Measurements from ENCODE around the gene CAPN13.

CAPN13 gene

GRCh38 chr2:30768036-30768686 lies 39.1 kb downstream of the CAPN13 start:
- TF ChIP-seq, protein P1, sequence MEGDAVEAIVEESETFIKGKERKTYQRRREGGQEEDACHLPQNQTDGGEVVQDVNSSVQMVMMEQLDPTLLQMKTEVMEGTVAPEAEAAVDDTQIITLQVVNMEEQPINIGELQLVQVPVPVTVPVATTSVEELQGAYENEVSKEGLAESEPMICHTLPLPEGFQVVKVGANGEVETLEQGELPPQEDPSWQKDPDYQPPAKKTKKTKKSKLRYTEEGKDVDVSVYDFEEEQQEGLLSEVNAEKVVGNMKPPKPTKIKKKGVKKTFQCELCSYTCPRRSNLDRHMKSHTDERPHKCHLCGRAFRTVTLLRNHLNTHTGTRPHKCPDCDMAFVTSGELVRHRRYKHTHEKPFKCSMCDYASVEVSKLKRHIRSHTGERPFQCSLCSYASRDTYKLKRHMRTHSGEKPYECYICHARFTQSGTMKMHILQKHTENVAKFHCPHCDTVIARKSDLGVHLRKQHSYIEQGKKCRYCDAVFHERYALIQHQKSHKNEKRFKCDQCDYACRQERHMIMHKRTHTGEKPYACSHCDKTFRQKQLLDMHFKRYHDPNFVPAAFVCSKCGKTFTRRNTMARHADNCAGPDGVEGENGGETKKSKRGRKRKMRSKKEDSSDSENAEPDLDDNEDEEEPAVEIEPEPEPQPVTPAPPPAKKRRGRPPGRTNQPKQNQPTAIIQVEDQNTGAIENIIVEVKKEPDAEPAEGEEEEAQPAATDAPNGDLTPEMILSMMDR (IDR thresholded peaks at IDR 0.05), result no peak

GRCh38 chr2:30766666-30767065 lies 40.6 kb downstream of the CAPN13 start:
- TF ChIP-seq, protein P1 (IDR thresholded peaks at IDR 0.05), result no peak

DNA sequence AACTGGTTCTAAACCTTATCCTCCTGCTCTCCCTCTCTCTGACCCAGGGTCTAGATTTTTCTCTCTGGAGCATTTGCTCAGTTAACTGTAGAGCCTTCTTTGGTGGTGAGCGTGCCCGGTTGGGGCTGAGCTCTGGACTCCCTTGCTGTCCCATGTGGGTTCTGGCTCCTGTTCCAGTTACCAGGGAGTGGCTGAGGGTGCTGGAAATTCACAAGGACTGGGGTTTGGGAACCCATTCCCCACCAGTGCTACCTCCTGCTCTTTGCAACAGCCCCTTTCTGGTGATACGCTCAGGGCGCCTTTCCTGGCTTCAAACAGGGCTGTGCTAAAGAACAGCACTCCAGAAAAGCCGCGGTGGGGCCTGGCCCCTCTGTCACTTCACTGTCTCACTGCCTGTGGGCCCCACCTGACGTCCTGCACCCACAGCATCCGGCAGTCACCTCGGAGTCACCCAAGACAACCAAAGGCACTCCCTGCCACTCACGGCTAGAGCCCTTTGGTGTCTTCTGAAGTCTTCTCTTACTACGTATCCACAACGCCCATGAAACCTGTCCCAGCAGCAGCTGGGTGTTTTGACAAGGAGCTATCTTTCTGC lies 41.3 kb downstream of the CAPN13 start:
- TF ChIP-seq, protein P1 (IDR thresholded peaks at IDR 0.05), result no peak

- TF ChIP-seq, protein P1 (IDR thresholded peaks at IDR 0.05), result no peak
These were observed 42.1 kb downstream of the CAPN13 start for GRCh38 chr2:30765191-30765590.

DNA sequence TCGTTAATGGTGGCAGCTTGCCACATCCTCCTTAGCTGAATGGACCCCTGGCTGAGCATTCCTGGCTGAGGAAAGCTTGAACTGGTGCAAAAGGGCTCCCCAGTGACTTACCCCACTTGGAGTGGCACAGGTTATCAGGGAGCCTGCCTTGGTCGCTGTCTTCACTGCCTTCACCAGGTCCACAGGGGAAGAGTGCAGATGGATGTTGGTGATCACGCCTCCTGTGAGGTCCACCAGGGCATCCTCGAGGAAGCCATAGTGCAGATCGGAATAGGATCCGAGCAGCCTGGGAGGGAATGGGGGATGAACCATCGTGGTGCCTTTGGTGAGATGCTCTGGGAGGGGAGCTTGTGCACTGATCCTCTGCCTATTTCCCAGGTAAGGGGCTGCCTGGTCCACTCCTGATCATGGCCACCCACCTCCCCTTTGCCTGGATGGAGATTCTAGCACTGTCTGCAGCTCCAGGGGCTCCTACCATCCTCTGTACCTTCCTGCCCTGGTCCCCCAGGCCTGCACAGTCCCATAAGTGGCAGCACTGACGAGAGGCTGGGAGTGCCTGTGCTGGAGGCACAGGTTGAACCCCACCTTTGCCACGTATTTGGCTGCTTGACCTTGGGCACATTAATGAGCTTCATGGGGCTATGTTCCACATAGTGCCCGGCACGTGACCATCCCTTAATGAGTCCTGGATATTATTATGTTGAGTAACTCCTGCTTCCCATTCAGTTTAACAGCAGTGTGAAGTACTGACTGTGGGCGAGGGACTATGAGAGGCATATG lies 43.0 kb downstream of the CAPN13 start:
- TF ChIP-seq, protein P1 (IDR thresholded peaks at IDR 0.05), result no peak

- TF ChIP-seq, protein P1 (IDR thresholded peaks at IDR 0.05), result no peak
These were observed 44.0 kb downstream of the CAPN13 start for GRCh38 chr2:30763151-30763660.

DNA sequence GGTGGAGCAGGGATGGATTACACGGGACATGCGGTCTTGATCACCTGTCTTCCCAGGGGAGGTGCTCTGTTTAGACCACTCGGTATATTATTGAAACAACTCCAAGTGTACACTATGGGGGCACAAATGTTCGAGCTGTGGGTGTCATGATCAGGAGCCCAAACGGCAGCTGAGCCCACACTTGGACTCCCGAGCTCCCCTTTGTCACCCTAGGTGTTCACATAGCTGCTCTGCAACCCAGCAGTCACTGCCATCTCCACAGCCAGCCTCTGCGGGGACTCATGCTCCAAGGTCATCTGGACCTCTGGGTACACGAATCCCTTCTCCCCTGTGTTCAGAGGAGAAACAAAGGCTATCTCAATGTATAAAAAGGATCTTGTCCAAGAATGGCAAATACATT lies 46.0 kb downstream of the CAPN13 start:
- TF ChIP-seq, protein P1 (IDR thresholded peaks at IDR 0.05), result no peak

All from LNCAP (cell line).